OCI-LY3 (cell line): Measurements from ENCODE around the gene C11orf24.

Source experiments
- CTCF ChIP-seq: fragments of 200-600, 300-600 bp; sonication (generic); IDR thresholded peaks from 2 replicates; pipeline ENCODE4 v1.5.1; 2014; ENCODE audit warnings: antibody characterized with exemption, low read length, low read depth
- EZH2phosphoT487 ChIP-seq: fragments of 200-600 bp; shearing (Covaris generic); IDR thresholded peaks from 2 replicates; pipeline ENCODE4 v1.6.1; 2018; ENCODE audit warnings: antibody characterized with exemption, mixed run types, low read depth

DNA sequence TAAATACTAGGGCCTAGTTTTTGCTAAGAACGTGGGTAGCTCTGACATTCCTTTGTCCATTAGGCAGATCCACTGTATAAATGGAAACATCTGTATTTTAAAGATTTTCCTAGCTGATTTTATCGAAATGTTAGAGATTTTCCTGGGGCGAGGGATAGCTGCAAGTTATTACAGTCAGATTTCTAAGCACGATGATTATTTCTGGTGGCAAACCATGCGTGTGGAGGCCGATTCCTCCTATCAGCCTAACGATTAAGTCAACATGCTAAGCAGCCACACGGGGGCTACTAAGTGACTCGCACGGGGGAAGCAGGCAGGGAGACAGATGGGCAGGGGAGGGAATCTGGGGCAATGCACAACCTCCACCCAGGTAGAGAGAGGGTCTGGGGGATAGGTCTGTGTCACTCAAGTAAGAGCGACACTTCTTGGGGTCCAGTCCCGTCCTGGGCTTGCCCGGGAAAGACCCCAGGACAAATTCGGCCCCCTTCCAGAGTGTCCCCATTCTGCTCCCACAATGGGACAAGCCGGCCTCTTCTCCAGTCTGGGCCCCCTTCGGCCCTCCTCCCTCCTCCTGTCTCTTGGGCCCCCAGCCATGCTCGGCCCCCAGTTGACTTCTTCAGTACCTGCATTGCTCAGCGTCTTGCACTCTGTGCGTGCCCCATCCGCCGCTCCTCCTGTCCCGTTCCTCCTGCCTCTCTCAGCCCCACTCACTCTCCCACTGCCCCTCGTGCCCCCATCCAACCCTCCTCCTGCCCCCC is 571 bp downstream of the C11orf24 start:
- TF ChIP-seq CTCF: peak; percentile 63
- no peak for TF ChIP-seq EZH2phosphoT487
